ENCODE results near the gene MPPED2. TPM values are rescaled to one million over a fixed set of nuclear protein-coding genes. Genes with fewer than 3 reads are reported as not detected.

Gene MPPED2
- total RNA-seq, 1 donor from 2014 or later: 1.6 TPM

GRCh38 chr11:30455025-30455424, 131.1 kb downstream of the MPPED2 start:
- FAIRE-seq: no peak

GRCh38 chr11:30454541-30454940, 131.6 kb downstream of the MPPED2 start:
- Mint-ChIP-seq H3K27ac (ENCODE audit: unreplicated experiment) (no peak overlapping the region), H3K36me3 (ENCODE audit: low read depth, unreplicated experiment) (no peaks in the 10 kb centered on the region), H3K27me3 (ENCODE audit: low read depth, unreplicated experiment) (peaks cover 2% of the 10 kb centered on the region), H3K4me1 (ENCODE audit: low read depth, unreplicated experiment) (peaks cover 9% of the 10 kb centered on the region), H3K4me3 (ENCODE audit: unreplicated experiment) (no peak overlapping the region), H3K9me3 (ENCODE audit: unreplicated experiment) (peaks cover 3% of the 10 kb centered on the region)
- no peaks in the 10 kb centered on the region for H4K20me1 ChIP-seq (ENCODE audit: insufficient read depth, low read length)
- H3K27me3 ChIP-seq (ENCODE audit: insufficient read depth, low read length): no peaks in the 10 kb centered on the region
- H3K4me3 ChIP-seq (ENCODE audit: insufficient read depth, low read depth, low read length): no peak overlapping the region
- no peaks in the 10 kb centered on the region for H3K9me3 ChIP-seq (ENCODE audit: insufficient read depth, low read depth, low read length)
- TF ChIP-seq EZH2 (IDR thresholded peaks at IDR 0.05; ENCODE audit: insufficient read depth, low read length) (no peak), CTCF (IDR thresholded peaks at IDR 0.05; ENCODE audit: insufficient read depth, low read depth, low read length) (no peak)
- FAIRE-seq: no peak
- no peaks in the 10 kb centered on the region for H3K79me2 ChIP-seq (ENCODE audit: insufficient read depth, low read length)
- no peak overlapping the region for H3K9ac ChIP-seq (ENCODE audit: low read length)
- H2AFZ ChIP-seq (ENCODE audit: low read depth, low read length): no peak overlapping the region
- no peak overlapping the region for H3K27ac ChIP-seq (ENCODE audit: low read depth, low read length)
- DNase-seq (ENCODE audit: low read depth): no peak
- no peaks in the 10 kb centered on the region for H3K4me1 ChIP-seq (ENCODE audit: insufficient read depth, low read length)
- H3K4me2 ChIP-seq (ENCODE audit: low read length): no peak overlapping the region
- H3K36me3 ChIP-seq (ENCODE audit: insufficient read depth, low read length): no peaks in the 10 kb centered on the region

More at GRCh38 chr11:30455025-30455424, 131.1 kb downstream of the MPPED2 start:
- Histone ChIP-seq H3K4me2 (ENCODE audit: low read length) (no peak overlapping the region), H3K27me3 (ENCODE audit: insufficient read depth, low read length) (no peaks in the 10 kb centered on the region), H3K36me3 (ENCODE audit: insufficient read depth, low read length) (no peaks in the 10 kb centered on the region), H4K20me1 (ENCODE audit: insufficient read depth, low read length) (no peaks in the 10 kb centered on the region), H2AFZ (ENCODE audit: low read depth, low read length) (no peak overlapping the region), H3K9me3 (ENCODE audit: insufficient read depth, low read depth, low read length) (no peaks in the 10 kb centered on the region), H3K4me3 (ENCODE audit: insufficient read depth, low read depth, low read length) (no peak overlapping the region), H3K9ac (ENCODE audit: low read length) (no peak overlapping the region), H3K4me1 (ENCODE audit: insufficient read depth, low read length) (no peaks in the 10 kb centered on the region), H3K79me2 (ENCODE audit: insufficient read depth, low read length) (no peaks in the 10 kb centered on the region), H3K27ac (ENCODE audit: low read depth, low read length) (no peak overlapping the region)
- no peak for TF ChIP-seq CTCF (IDR thresholded peaks at IDR 0.05; ENCODE audit: insufficient read depth, low read depth, low read length)
- TF ChIP-seq EZH2 (IDR thresholded peaks at IDR 0.05; ENCODE audit: insufficient read depth, low read length): no peak
- Mint-ChIP-seq H3K4me1 (ENCODE audit: low read depth, unreplicated experiment) (peaks cover 9% of the 10 kb centered on the region), H3K4me3 (ENCODE audit: unreplicated experiment) (no peak overlapping the region), H3K9me3 (ENCODE audit: unreplicated experiment) (peaks cover 3% of the 10 kb centered on the region), H3K27me3 (ENCODE audit: low read depth, unreplicated experiment) (no peaks in the 10 kb centered on the region), H3K27ac (ENCODE audit: unreplicated experiment) (no peak overlapping the region), H3K36me3 (ENCODE audit: low read depth, unreplicated experiment) (no peaks in the 10 kb centered on the region)
- DNase-seq (ENCODE audit: low read depth): no peak

GRCh38 chr11:30454111-30454510, 132.0 kb downstream of the MPPED2 start:
- no peak overlapping the region for H3K27ac ChIP-seq (ENCODE audit: low read depth, low read length)
- no peaks in the 10 kb centered on the region for H3K36me3 Mint-ChIP-seq (ENCODE audit: low read depth, unreplicated experiment)
- no peak for DNase-seq (ENCODE audit: low read depth)
- no peaks in the 10 kb centered on the region for H3K79me2 ChIP-seq (ENCODE audit: insufficient read depth, low read length)
- no peak overlapping the region for H3K27ac Mint-ChIP-seq (ENCODE audit: unreplicated experiment)
- H3K36me3 ChIP-seq (ENCODE audit: insufficient read depth, low read length): no peaks in the 10 kb centered on the region
- no peak for FAIRE-seq
- H2AFZ ChIP-seq (ENCODE audit: low read depth, low read length): no peak overlapping the region
- TF ChIP-seq EZH2 (IDR thresholded peaks at IDR 0.05; ENCODE audit: insufficient read depth, low read length) (no peak), CTCF (IDR thresholded peaks at IDR 0.05; ENCODE audit: insufficient read depth, low read depth, low read length) (no peak)
- no peaks in the 10 kb centered on the region for H3K4me1 ChIP-seq (ENCODE audit: insufficient read depth, low read length)
- H3K4me1 Mint-ChIP-seq (ENCODE audit: low read depth, unreplicated experiment): peaks cover 9% of the 10 kb centered on the region
- peaks cover 2% of the 10 kb centered on the region for H3K27me3 Mint-ChIP-seq (ENCODE audit: low read depth, unreplicated experiment)
- H3K9me3 ChIP-seq (ENCODE audit: insufficient read depth, low read depth, low read length): no peaks in the 10 kb centered on the region
- no peaks in the 10 kb centered on the region for H3K27me3 ChIP-seq (ENCODE audit: insufficient read depth, low read length)
- H3K9ac ChIP-seq (ENCODE audit: low read length): no peak overlapping the region
- no peak overlapping the region for H3K4me3 Mint-ChIP-seq (ENCODE audit: unreplicated experiment)
- no peaks in the 10 kb centered on the region for H4K20me1 ChIP-seq (ENCODE audit: insufficient read depth, low read length)
- no peak overlapping the region for H3K4me3 ChIP-seq (ENCODE audit: insufficient read depth, low read depth, low read length)
- H3K9me3 Mint-ChIP-seq (ENCODE audit: unreplicated experiment): peaks cover 3% of the 10 kb centered on the region
- no peak overlapping the region for H3K4me2 ChIP-seq (ENCODE audit: low read length)
